HG03108 (cell line): Measurements from ENCODE around the gene EXOC2.

Source experiments
- ATAC-seq: cut with Tn5 transposase; IDR thresholded peaks from one replicate; pipeline ENCODE4 v1.9.1; 2021; ENCODE audit warnings: moderate library complexity; ENCODE audit not compliant: unreplicated experiment

Gene EXOC2

GRCh38 chr6:449486-450419, 243.2 kb downstream of the EXOC2 start:
- no peak for ATAC-seq

GRCh38 chr6:449057-449430, 243.9 kb downstream of the EXOC2 start:
- ATAC-seq, result no peak

- ATAC-seq, result no peak
Observed at GRCh38 chr6:448296-449056, 244.5 kb downstream of the EXOC2 start.

- no peak for ATAC-seq
Observed at GRCh38 chr6:447381-448165, 245.4 kb downstream of the EXOC2 start.

GRCh38 chr6:446418-447366, 246.2 kb downstream of the EXOC2 start:
- ATAC-seq, result no peak

GRCh38 chr6:445571-446417, 247.1 kb downstream of the EXOC2 start:
- ATAC-seq, result no peak

GRCh38 chr6:444653-445275, 248.2 kb downstream of the EXOC2 start:
- ATAC-seq, result no peak

GRCh38 chr6:443621-444159, 249.2 kb downstream of the EXOC2 start:
- ATAC-seq, result no peak

- ATAC-seq, result no peak
Observed at GRCh38 chr6:441126-441920, 251.6 kb downstream of the EXOC2 start.

- ATAC-seq, result no peak
Observed at GRCh38 chr6:439641-440167, 253.2 kb downstream of the EXOC2 start.

- ATAC-seq, result no peak
Observed at GRCh38 chr6:438634-439170, 254.2 kb downstream of the EXOC2 start.

GRCh38 chr6:437037-437392, 255.9 kb downstream of the EXOC2 start:
- no peak for ATAC-seq

- ATAC-seq, result no peak
Observed at GRCh38 chr6:436308-437036, 256.5 kb downstream of the EXOC2 start.

- no peak for ATAC-seq
Observed at GRCh38 chr6:435441-436307, 257.3 kb downstream of the EXOC2 start.
